Forelimb muscle (tissue), 1 donor: ENCODE data around the gene ACER3. TPM values are rescaled to one million over a fixed set of nuclear protein-coding genes. Genes with fewer than 3 reads are reported as not detected.

Experiments
- DNase-seq: peaks from one replicate; pipeline ENCODE4 v3.0.0-alpha.2; 2013; ENCODE audit warnings: low read depth
- polyA plus RNA-seq: library from polyadenylated mRNA; unstranded; fragments of 120-200 nt; gene quantifications from one replicate; pipeline ENCODE4 v1.2.1, GENCODE V29; 2013; ENCODE audit not compliant: insufficient read length

Gene ACER3
- polyA plus RNA-seq, 1 donor: 5.5 TPM

GRCh38 chr11:77074205-77074604, 213.5 kb downstream of the ACER3 start:
- DNase-seq: no peak

GRCh38 chr11:77074626-77075221, 214.0 kb downstream of the ACER3 start:
- DNase-seq: no peak

- DNase-seq: no peak
These were observed 214.7 kb downstream of the ACER3 start for GRCh38 chr11:77075425-77075905.

Other genes starting within 250 kb of the ACER3 start
- gene LRRC32, start 190.2 kb upstream of the ACER3 start, polyA plus RNA-seq: 25.4 TPM
- 18.6 TPM for gene TSKU, start 77.6 kb upstream of the ACER3 start, polyA plus RNA-seq
- gene B3GNT6, start 173.5 kb downstream of the ACER3 start, polyA plus RNA-seq: not detected
- gene CAPN5, start 206.1 kb downstream of the ACER3 start, polyA plus RNA-seq: 10.5 TPM
- gene OMP, start 241.9 kb downstream of the ACER3 start, polyA plus RNA-seq: not detected